Measurements from ENCODE around the gene STX18.

- TF ChIP-seq CTCF (IDR thresholded peaks at IDR 0.05) (no peak), EP300 (IDR thresholded peaks at IDR 0.05) (no peak), POLR2AphosphoS5 (IDR thresholded peaks at IDR 0.05) (no peak), POLR2A (IDR thresholded peaks at IDR 0.05) (no peak)
These were observed 33.9 kb downstream of the STX18 start for GRCh38 chr4:4507923-4508322.
